DND-41 (cell line): ENCODE measurements around the gene MADCAM1.
A peak's percentile ranks its signal among the peaks of the same experiment; 100 is the strongest.

ENCODE experiments used
- ATAC-seq: fragments of 200-7000 bp; cut with Tn5 transposase; 3 replicates; pipeline ENCODE4 v1.9.1; 2021; ENCODE audit warnings: low read depth; ENCODE audit not compliant: insufficient read depth
- DNase-seq: peaks from one replicate; pipeline ENCODE4 v3.0.0-alpha.2; 2020
- H2AFZ ChIP-seq: 2 replicates; pipeline ENCODE4 v1.6.0; 2012; ENCODE audit warnings: low read depth, low read length
- H3K27ac ChIP-seq: 2 replicates; pipeline ENCODE4 v1.5.1; 2012; ENCODE audit warnings: low read length, inconsistent platforms
- H3K27me3 ChIP-seq: fragments of 200-600 bp; sonication (generic); 2 replicates; pipeline ENCODE4 v1.6.0; 2012; ENCODE audit warnings: low read length, mild to moderate bottlenecking, inconsistent platforms; ENCODE audit not compliant: insufficient read depth, poor library complexity
- H3K36me3 ChIP-seq: 2 replicates; pipeline ENCODE4 v1.5.1; 2012; ENCODE audit warnings: low read length, inconsistent platforms; ENCODE audit not compliant: insufficient read depth
- H3K4me1 ChIP-seq: 2 replicates; pipeline ENCODE4 v1.5.1; 2012; ENCODE audit warnings: mild to moderate bottlenecking, low read length; ENCODE audit not compliant: insufficient read depth
- H3K4me2 ChIP-seq: 2 replicates; pipeline ENCODE4 v1.6.0; 2012; ENCODE audit warnings: mild to moderate bottlenecking, moderate library complexity, low read length, inconsistent platforms; ENCODE audit not compliant: insufficient read depth
- H3K4me3 ChIP-seq, 2 experiments: fragments of 200-600 bp in 1 of 2; shearing (Covaris generic) in 1 of 2; 2 replicates each; pipeline ENCODE4 v1.5.1; 2012 to 2016; ENCODE audit warnings: inconsistent platforms in 2 of 2, low read length in 2 of 2, mild to moderate bottlenecking in 2 of 2, low read depth in 1 of 2, moderate library complexity in 1 of 2
- H3K79me2 ChIP-seq: 2 replicates; pipeline ENCODE4 v1.6.0; 2012; ENCODE audit warnings: low read length, inconsistent platforms; ENCODE audit not compliant: insufficient read depth
- H3K9ac ChIP-seq: 2 replicates; pipeline ENCODE4 v1.6.0; 2012; ENCODE audit warnings: low read depth, mild to moderate bottlenecking, inconsistent platforms, low read length, moderate library complexity
- H3K9me3 ChIP-seq: 2 replicates; pipeline ENCODE4 v1.5.1; 2012; ENCODE audit warnings: low read length, moderate library complexity, mild to moderate bottlenecking, inconsistent platforms; ENCODE audit not compliant: insufficient read depth, severe bottlenecking
- H4K20me1 ChIP-seq: 2 replicates; pipeline ENCODE4 v1.6.0; 2012; ENCODE audit warnings: low read length; ENCODE audit not compliant: insufficient read depth
- EZH2 ChIP-seq: IDR thresholded peaks from 3 replicates; pipeline ENCODE4 v1.6.1; 2012; ENCODE audit warnings: borderline replicate concordance, low read depth, mild to moderate bottlenecking, moderate library complexity, low read length, inconsistent platforms; ENCODE audit not compliant: severe bottlenecking
- TF ChIP-seq, protein P1 (sequence below): IDR thresholded peaks from 2 replicates; pipeline ENCODE4 v1.5.1; 2012; ENCODE audit warnings: borderline replicate concordance, low read length, moderate library complexity, mild to moderate bottlenecking; ENCODE audit not compliant: poor library complexity, severe bottlenecking; ENCODE audit errors: extremely low read depth

Gene MADCAM1

GRCh38 chr19:485583-486236, 10.6 kb upstream of the MADCAM1 start:
- Histone ChIP-seq H3K4me2 (no peak overlapping the region), H3K79me2 (peaks cover 11% of the 10 kb centered on the region), H3K4me1 (peaks cover 27% of the 10 kb centered on the region), H3K9ac (no peak overlapping the region), H4K20me1 (no peaks in the 10 kb centered on the region), H3K27ac (no peak overlapping the region), H3K36me3 (no peaks in the 10 kb centered on the region; the same call in 1 of the 2 replicates), H3K9me3 (no peaks in the 10 kb centered on the region), H2AFZ (no peak overlapping the region), H3K27me3 (no peaks in the 10 kb centered on the region), H3K4me3 (no peak overlapping the region)
- DNase-seq (no peak), ATAC-seq (no peak)
- no peak for TF ChIP-seq EZH2
- TF ChIP-seq, protein P1, sequence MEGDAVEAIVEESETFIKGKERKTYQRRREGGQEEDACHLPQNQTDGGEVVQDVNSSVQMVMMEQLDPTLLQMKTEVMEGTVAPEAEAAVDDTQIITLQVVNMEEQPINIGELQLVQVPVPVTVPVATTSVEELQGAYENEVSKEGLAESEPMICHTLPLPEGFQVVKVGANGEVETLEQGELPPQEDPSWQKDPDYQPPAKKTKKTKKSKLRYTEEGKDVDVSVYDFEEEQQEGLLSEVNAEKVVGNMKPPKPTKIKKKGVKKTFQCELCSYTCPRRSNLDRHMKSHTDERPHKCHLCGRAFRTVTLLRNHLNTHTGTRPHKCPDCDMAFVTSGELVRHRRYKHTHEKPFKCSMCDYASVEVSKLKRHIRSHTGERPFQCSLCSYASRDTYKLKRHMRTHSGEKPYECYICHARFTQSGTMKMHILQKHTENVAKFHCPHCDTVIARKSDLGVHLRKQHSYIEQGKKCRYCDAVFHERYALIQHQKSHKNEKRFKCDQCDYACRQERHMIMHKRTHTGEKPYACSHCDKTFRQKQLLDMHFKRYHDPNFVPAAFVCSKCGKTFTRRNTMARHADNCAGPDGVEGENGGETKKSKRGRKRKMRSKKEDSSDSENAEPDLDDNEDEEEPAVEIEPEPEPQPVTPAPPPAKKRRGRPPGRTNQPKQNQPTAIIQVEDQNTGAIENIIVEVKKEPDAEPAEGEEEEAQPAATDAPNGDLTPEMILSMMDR, result no peak

GRCh38 chr19:488505-489417, 7.5 kb upstream of the MADCAM1 start:
- DNase-seq (peak; percentile 93), ATAC-seq (peak; percentile 94)
- H3K27me3 ChIP-seq, result no peaks in the 10 kb centered on the region
- H3K4me2 ChIP-seq, result peak overlapping the region; percentile 100
- peaks cover 27% of the 10 kb centered on the region for H3K4me1 ChIP-seq
- H3K36me3 ChIP-seq, result no peaks in the 10 kb centered on the region; the same call in 1 of the 2 replicates
- TF ChIP-seq, protein P1, result no peak
- no peak for TF ChIP-seq EZH2
- no peaks in the 10 kb centered on the region for H4K20me1 ChIP-seq
- H3K4me3 ChIP-seq, result peak overlapping the region; percentile 90 to 99
- H3K79me2 ChIP-seq, result peaks cover 11% of the 10 kb centered on the region
- no peaks in the 10 kb centered on the region for H3K9me3 ChIP-seq
- H2AFZ ChIP-seq, result peak overlapping the region; percentile 96
- H3K9ac ChIP-seq, result peak overlapping the region; percentile 100
- peak overlapping the region; percentile 84 for H3K27ac ChIP-seq

DNA sequence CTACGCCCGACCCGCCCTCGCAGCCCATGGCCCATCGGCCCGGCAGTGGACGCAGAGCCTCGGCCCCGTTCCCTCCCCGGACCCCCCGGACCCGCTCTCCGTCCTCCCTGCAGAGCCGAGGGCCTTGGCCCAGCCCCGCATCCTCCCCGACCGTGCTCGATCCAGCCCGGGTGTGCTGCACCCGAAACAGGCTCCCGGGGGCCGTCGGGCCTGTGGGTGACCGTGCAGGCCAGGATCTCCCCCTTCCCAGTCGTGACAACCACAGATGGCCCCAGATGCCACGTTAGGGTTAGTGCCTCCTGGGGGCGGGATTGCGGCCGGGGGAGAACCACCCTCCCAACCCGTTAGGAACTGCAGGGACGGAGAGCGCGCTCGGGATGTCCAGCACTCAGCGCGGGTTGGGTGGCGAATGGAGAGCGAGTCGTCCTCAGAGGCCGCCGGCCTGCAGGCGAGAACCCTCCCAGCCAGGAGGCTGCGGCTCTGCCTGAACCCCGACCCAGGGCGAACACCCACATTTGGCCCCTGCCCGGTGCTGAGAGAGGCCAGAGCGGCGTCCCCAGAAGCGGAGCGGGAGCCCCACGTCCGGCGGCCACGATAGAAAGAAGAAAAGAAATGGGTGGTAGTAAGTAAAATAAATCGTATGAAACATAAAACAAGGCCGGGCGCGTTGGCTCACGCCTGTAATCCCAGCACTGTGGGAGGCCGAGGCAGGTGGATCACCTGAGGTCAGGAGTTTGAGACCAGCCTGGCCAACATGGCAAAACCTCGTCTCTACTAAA, 6.7 kb upstream of the MADCAM1 start:
- H3K27me3 ChIP-seq, result no peaks in the 10 kb centered on the region
- peak overlapping the region; percentile 100 for H3K9ac ChIP-seq
- peaks cover 11% of the 10 kb centered on the region for H3K79me2 ChIP-seq
- H3K27ac ChIP-seq, result peak overlapping the region; percentile 84
- H3K4me2 ChIP-seq, result peak overlapping the region; percentile 100
- no peaks in the 10 kb centered on the region; the same call in 1 of the 2 replicates for H3K36me3 ChIP-seq
- DNase-seq, result peak; percentile 42
- H3K9me3 ChIP-seq, result no peaks in the 10 kb centered on the region
- ATAC-seq, result peak; percentile 30
- TF ChIP-seq EZH2, result no peak
- TF ChIP-seq, protein P1, result peak; percentile 19
- H4K20me1 ChIP-seq, result no peaks in the 10 kb centered on the region
- H3K4me3 ChIP-seq, result peak overlapping the region; percentile 90 to 99
- peaks cover 27% of the 10 kb centered on the region for H3K4me1 ChIP-seq
- H2AFZ ChIP-seq, result peak overlapping the region; percentile 96
